ENCODE results near the gene ACTG1. TPM values are rescaled to one million over a fixed set of nuclear protein-coding genes. Genes with fewer than 3 reads are reported as not detected.

The ACTG1 gene
- total RNA-seq, 1 donor from 2014 or later = 1,228 TPM

DNA sequence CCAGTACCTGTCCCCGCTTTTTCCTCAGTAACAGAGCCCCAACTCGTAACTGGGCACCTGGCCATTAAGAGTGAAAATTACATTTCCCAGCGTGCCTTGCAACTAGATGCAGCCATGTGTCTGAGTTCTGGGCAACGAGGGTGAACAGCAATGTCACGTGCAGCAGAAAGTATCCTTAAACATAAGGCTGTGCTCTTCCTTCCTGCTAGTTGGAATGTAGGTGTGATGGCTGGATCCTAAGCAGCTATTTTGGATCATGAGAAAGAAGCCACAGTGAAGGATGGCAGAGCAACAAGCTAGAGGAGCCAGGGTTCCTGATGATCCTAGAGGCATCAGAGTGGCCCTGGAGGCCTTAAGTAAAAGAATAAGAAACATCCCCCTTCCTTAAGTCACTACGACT, 36.0 kb downstream of the ACTG1 start:
- peak overlapping the region; percentile 59 for H3K4me3 Mint-ChIP-seq
- peaks cover 50% of the 10 kb centered on the region for H3K4me1 Mint-ChIP-seq
- H3K9me3 Mint-ChIP-seq = peaks cover 3% of the 10 kb centered on the region
- H3F3A ChIP-seq (ENCODE audit: low read depth) = peaks cover 6% of the 10 kb centered on the region
- H3K27ac Mint-ChIP-seq = no peak overlapping the region
- no peak for DNase-seq (ENCODE audit: low spot score)
- peaks cover 25% of the 10 kb centered on the region for H3K27me3 ChIP-seq
- no peak overlapping the region for H3K9ac ChIP-seq
- H2AFZ ChIP-seq (replicated peaks) = no peak overlapping the region
- no peaks in the 10 kb centered on the region for H3K79me2 ChIP-seq (ENCODE audit: low read depth)
- H3K9me3 ChIP-seq (ENCODE audit: low read depth) = no peaks in the 10 kb centered on the region
- peaks cover 2% of the 10 kb centered on the region for H3K36me3 Mint-ChIP-seq
- no peaks in the 10 kb centered on the region for H3K36me3 ChIP-seq
- no peak overlapping the region for H3K4me3 ChIP-seq
- no peak overlapping the region for H3K27ac ChIP-seq
- H3K27me3 Mint-ChIP-seq (ENCODE audit: insufficient read depth, low read depth) = peaks cover 20% of the 10 kb centered on the region
- no peak overlapping the region for H3K4me2 ChIP-seq
- TF ChIP-seq EZH2 (IDR thresholded peaks at IDR 0.05) = no peak
- no peak for TF ChIP-seq EZH2phosphoT487 (IDR thresholded peaks at IDR 0.05)
- TF ChIP-seq, protein P1, sequence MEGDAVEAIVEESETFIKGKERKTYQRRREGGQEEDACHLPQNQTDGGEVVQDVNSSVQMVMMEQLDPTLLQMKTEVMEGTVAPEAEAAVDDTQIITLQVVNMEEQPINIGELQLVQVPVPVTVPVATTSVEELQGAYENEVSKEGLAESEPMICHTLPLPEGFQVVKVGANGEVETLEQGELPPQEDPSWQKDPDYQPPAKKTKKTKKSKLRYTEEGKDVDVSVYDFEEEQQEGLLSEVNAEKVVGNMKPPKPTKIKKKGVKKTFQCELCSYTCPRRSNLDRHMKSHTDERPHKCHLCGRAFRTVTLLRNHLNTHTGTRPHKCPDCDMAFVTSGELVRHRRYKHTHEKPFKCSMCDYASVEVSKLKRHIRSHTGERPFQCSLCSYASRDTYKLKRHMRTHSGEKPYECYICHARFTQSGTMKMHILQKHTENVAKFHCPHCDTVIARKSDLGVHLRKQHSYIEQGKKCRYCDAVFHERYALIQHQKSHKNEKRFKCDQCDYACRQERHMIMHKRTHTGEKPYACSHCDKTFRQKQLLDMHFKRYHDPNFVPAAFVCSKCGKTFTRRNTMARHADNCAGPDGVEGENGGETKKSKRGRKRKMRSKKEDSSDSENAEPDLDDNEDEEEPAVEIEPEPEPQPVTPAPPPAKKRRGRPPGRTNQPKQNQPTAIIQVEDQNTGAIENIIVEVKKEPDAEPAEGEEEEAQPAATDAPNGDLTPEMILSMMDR (IDR thresholded peaks at IDR 0.05) = no peak
- H4K20me1 ChIP-seq (ENCODE audit: low read depth) = no peaks in the 10 kb centered on the region
- H3K4me1 ChIP-seq = peaks cover 3% of the 10 kb centered on the region

DNA sequence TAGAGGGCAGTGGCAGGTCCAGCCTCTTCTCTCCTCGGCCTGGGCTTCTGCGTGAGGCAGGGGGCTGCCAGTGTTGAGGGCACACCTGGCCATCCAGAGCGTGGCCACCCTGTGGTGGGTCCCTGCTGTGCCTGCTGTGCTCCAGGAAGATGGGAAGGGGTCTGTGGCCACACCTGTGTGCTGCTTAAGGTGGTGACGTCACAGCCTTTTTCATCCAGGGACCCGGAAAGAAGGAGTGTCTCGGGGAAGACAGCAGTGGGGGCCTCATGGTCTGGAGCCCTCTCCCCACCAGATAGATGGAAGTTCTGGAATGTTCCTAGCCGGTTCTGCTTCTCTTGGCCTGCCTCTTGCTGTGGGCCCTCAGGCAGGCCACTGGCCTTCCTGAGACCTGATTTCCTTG, 36.5 kb downstream of the ACTG1 start:
- Histone ChIP-seq H3F3A (ENCODE audit: low read depth) (peaks cover 11% of the 10 kb centered on the region), H3K4me3 (no peak overlapping the region), H3K27me3 (peaks cover 19% of the 10 kb centered on the region), H3K27ac (no peak overlapping the region), H4K20me1 (ENCODE audit: low read depth) (no peaks in the 10 kb centered on the region), H3K9ac (no peak overlapping the region), H3K36me3 (no peaks in the 10 kb centered on the region), H3K4me2 (no peak overlapping the region), H3K9me3 (ENCODE audit: low read depth) (no peaks in the 10 kb centered on the region), H3K79me2 (ENCODE audit: low read depth) (no peaks in the 10 kb centered on the region), H2AFZ (replicated peaks) (no peak overlapping the region), H3K4me1 (peaks cover 9% of the 10 kb centered on the region)
- no peak for DNase-seq (ENCODE audit: low spot score)
- H3K27me3 Mint-ChIP-seq (ENCODE audit: insufficient read depth, low read depth) = peaks cover 20% of the 10 kb centered on the region
- peaks cover 3% of the 10 kb centered on the region for H3K9me3 Mint-ChIP-seq
- no peak for TF ChIP-seq EZH2phosphoT487 (IDR thresholded peaks at IDR 0.05)
- TF ChIP-seq, protein P1 (IDR thresholded peaks at IDR 0.05) = no peak
- no peak for TF ChIP-seq EZH2 (IDR thresholded peaks at IDR 0.05)
- H3K27ac Mint-ChIP-seq = no peak overlapping the region
- H3K36me3 Mint-ChIP-seq = peaks cover 2% of the 10 kb centered on the region
- no peak overlapping the region for H3K4me3 Mint-ChIP-seq
- H3K4me1 Mint-ChIP-seq = peaks cover 52% of the 10 kb centered on the region

DNA sequence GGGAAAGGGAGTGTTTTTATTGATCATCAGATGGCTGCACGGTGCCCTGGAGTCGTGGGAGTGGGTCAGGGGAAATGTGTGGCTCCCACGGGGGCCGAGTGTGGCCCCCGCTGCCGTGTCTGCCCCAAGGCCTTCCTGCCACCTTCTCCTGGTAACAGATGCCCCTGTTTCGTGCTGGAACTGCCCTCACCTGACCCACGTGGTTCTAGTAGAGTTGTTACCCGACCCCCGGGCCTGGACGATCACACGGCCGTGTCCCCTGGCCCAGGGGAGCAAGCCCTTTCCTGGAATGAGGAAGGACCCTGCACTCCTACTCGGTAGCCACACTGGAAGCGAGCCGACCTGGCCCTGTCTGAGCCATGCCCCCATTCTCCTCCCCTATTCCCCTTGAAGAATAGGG, 37.6 kb downstream of the ACTG1 start:
- H3K27ac Mint-ChIP-seq = peak overlapping the region; percentile 85
- Histone ChIP-seq H3K9ac (no peak overlapping the region), H2AFZ (replicated peaks) (no peak overlapping the region), H3K27ac (no peak overlapping the region), H3K9me3 (ENCODE audit: low read depth) (no peaks in the 10 kb centered on the region), H3F3A (ENCODE audit: low read depth) (peaks cover 20% of the 10 kb centered on the region), H3K36me3 (no peaks in the 10 kb centered on the region), H3K4me3 (no peak overlapping the region), H3K4me2 (no peak overlapping the region), H4K20me1 (ENCODE audit: low read depth) (no peaks in the 10 kb centered on the region), H3K4me1 (peaks cover 17% of the 10 kb centered on the region), H3K79me2 (ENCODE audit: low read depth) (no peaks in the 10 kb centered on the region), H3K27me3 (peaks cover 8% of the 10 kb centered on the region)
- TF ChIP-seq, protein P1 (IDR thresholded peaks at IDR 0.05) = no peak
- TF ChIP-seq EZH2 (IDR thresholded peaks at IDR 0.05) = no peak
- TF ChIP-seq EZH2phosphoT487 (IDR thresholded peaks at IDR 0.05) = no peak
- peaks cover 17% of the 10 kb centered on the region for H3K27me3 Mint-ChIP-seq (ENCODE audit: insufficient read depth, low read depth)
- no peak for DNase-seq (ENCODE audit: low spot score)
- peaks cover 51% of the 10 kb centered on the region for H3K4me1 Mint-ChIP-seq
- H3K9me3 Mint-ChIP-seq = peaks cover 3% of the 10 kb centered on the region
- H3K36me3 Mint-ChIP-seq = peaks cover 2% of the 10 kb centered on the region
- no peak overlapping the region for H3K4me3 Mint-ChIP-seq
